Epithelial cell of proximal tubule (primary cell): ENCODE data around the gene EPHA4. TPM values are rescaled to one million over a fixed set of nuclear protein-coding genes. Genes with fewer than 3 reads are reported as not detected.

ENCODE experiments used
- DNase-seq: peaks from one replicate; pipeline ENCODE4 v3.0.0-alpha.2; 2011; ENCODE audit warnings: low read depth
- H3K4me3 ChIP-seq: 2 replicates; pipeline ENCODE4 v1.5.1; 2011; ENCODE audit warnings: low read depth, mild to moderate bottlenecking, low read length
- CTCF ChIP-seq: conservative IDR thresholded peaks from 2 replicates; pipeline ENCODE4 v1.5.1; 2012; ENCODE audit warnings: low read depth, mild to moderate bottlenecking, low read length
- total RNA-seq: library from RNA; depleted of rRNA; stranded (reverse); fragments of >200 nt; gene quantifications from 2 replicates; pipeline ENCODE4 v1.2.3, GENCODE V29; 2015

EPHA4 gene
- total RNA-seq, 1 donor from 2014 or later, result 13.3 TPM

GRCh38 chr2:221518935-221519625 lies 53.0 kb downstream of the EPHA4 start:
- H3K4me3 ChIP-seq, result no peak overlapping the region
- DNase-seq, result no peak
- TF ChIP-seq CTCF, result no peak

- H3K4me3 ChIP-seq, result no peak overlapping the region
- no peak for DNase-seq
- TF ChIP-seq CTCF, result no peak
These were observed 53.7 kb downstream of the EPHA4 start for GRCh38 chr2:221518201-221518934.

DNA sequence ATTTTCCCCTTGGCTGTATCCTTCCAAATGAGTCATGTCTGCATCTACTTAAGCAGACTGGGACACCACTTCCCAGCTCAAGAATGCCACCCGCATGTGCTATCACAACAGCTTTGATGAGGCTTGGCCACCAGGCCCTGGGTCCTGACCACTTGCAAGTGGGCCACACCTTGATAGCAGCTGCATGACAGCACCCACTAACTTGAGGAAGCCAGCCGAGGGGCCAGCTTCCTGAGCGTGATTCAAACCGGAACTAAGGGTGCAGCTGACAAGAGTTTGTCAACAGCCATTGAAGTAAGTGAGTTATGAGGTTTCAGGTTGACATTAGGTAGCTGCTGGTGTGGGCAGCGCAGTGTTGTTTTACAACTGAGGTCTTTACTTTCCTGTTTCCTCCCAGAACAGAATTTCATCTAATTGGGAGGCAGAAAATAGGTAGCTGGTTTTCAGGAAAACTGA lies 54.4 kb downstream of the EPHA4 start:
- DNase-seq, result no peak
- no peak for TF ChIP-seq CTCF
- no peak overlapping the region for H3K4me3 ChIP-seq

- TF ChIP-seq CTCF, result no peak
- no peak overlapping the region for H3K4me3 ChIP-seq
- no peak for DNase-seq
These were observed 54.9 kb downstream of the EPHA4 start for GRCh38 chr2:221517146-221517695.

DNA sequence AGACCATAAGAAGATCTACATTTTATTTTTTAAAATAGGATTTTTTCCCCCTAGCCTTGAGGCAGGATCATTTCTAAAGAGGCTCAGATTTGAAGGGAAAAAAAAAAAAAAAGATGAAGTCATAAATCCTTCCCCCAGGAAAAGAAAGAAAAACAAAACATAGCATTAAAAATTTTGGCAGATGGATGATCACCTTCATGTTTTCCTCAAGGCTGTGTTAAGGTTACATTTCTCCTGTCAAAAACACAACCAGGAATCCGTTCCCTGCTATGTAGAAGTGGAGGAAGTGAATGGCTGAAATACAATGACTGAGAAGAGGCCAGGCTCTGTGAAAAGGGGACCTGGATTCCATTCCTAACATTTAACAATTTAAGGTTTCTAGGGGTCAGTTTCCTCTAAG lies 56.2 kb downstream of the EPHA4 start:
- no peak for TF ChIP-seq CTCF
- DNase-seq, result no peak
- H3K4me3 ChIP-seq, result no peak overlapping the region

DNA sequence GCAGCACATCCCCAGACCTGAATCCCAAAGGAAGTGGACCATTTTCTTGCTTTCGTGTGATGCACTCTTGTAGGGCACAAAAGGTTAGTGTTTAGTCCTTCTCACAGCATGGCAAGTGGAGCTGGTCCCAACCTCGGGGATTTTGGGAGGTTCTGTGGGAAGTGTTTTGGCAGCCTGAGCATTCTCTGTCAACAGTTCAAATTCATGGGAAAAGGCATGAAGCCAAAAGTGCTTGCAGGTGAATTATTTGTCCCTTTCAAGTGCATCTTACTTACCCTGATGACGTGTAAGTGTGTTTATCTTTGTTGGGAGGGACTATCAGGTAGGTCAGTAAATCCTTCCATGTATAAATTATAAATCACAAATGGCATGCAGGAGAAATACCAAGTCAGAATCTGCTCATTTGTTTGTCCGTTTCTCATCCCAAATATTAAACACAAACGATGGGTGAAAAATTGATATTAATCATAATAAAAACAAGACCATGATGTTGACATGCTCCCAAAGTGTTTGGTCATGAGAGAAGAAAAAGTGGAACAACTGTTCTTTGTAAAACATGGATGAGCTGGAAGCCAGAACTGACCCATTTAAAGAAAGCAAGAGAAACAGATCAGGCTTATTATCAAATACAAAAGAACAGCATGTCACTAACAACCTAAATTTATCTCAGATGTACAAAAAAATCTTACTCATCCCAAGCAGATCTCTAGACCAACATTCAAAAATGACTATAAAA lies 57.6 kb downstream of the EPHA4 start:
- DNase-seq, result no peak
- H3K4me3 ChIP-seq, result no peak overlapping the region
- no peak for TF ChIP-seq CTCF
